GM12878 (cell line): Measurements from ENCODE around the gene CA9. TPM values are rescaled to one million over a fixed set of nuclear protein-coding genes. Genes with fewer than 3 reads are reported as not detected.
A peak's percentile ranks its signal among the peaks of the same experiment; 100 is the strongest.
"Not testable (repeated sequence)": the region's sequence is repeated elsewhere in the genome, so short reads cannot be mapped to it uniquely, and the experiment has no call there.

ENCODE experiments used
- ATAC-seq: fragments of 200-7000 bp; cut with Tn5 transposase; 3 replicates; pipeline ENCODE4 v1.9.1; 2020; ENCODE audit warnings: mild to moderate bottlenecking, moderate library complexity
- BruUV-seq: library from RNA; stranded (reverse); fragments of 400-500 nt; replicated peaks from 2 replicates; lab custom pipeline; 2021; lab: Mats Ljungman, UMichigan
- CTCF ChIA-PET: fragments of 300-600 bp; sonication (Branson Sonifier 250); formaldehyde crosslinking; extraction: SDS; loops from one replicate; lab custom pipeline; 2021; ENCODE audit warnings: inconsistent platforms; lab: Yijun Ruan, JAX
- POLR2A ChIA-PET: fragments of 350-600 bp; formaldehyde crosslinking; extraction: SDS; loops from one replicate; lab custom pipeline; 2021; ENCODE audit warnings: inconsistent platforms; lab: Charles Lee
- RAD21 ChIA-PET: fragments of 300-600 bp; sonication (Branson Sonifier 250); formaldehyde crosslinking; loops from one replicate; lab custom pipeline; 2023; ENCODE audit warnings: antibody characterized with exemption; ENCODE audit not compliant: unreplicated experiment; lab: Charles Lee
- SMC1A ChIA-PET: fragments of 300-600 bp; sonication (Branson Sonifier 250); formaldehyde crosslinking; loops from one replicate; lab custom pipeline; 2023; ENCODE audit not compliant: unreplicated experiment, uncharacterized antibody; lab: Charles Lee
- DNase-seq: peaks from one replicate; pipeline ENCODE4 v3.0.0-alpha.2; 2011; ENCODE audit warnings: low read depth, low spot score
- FAIRE-seq: peaks from 3 replicates; lab custom pipeline; 2011; peaks lifted over from hg19 to GRCh38; lab: Jason Lieb, UNC
- H2AFZ ChIP-seq: 2 replicates; pipeline ENCODE4 v1.6.0; 2011; ENCODE audit warnings: low read depth, low read length, control low read depth; ENCODE audit not compliant: control insufficient read depth
- H3K27ac ChIP-seq: 2 replicates; pipeline ENCODE4 v1.5.1; 2011; ENCODE audit warnings: control low read depth; ENCODE audit not compliant: control insufficient read depth, insufficient read depth
- H3K27me3 ChIP-seq, 2 experiments: replicated peaks in 1 of 2; 2 replicates each; pipeline versions ENCODE4 v1.6.0 to v1.6.1; 2011; ENCODE audit warnings: low read length in 1 of 2; ENCODE audit not compliant: control insufficient read depth in 2 of 2, insufficient read depth in 2 of 2
- H3K36me3 ChIP-seq, 2 experiments: 2 replicates each; pipeline ENCODE4 v1.5.1; 2011; ENCODE audit warnings: low read length in 1 of 2; ENCODE audit not compliant: control insufficient read depth in 2 of 2, insufficient read depth in 2 of 2
- H3K4me1 ChIP-seq: 2 replicates; pipeline ENCODE4 v1.6.1; 2011; ENCODE audit warnings: mild to moderate bottlenecking, low read length, moderate library complexity, mixed read lengths; ENCODE audit not compliant: control insufficient read depth, insufficient read depth
- H3K4me2 ChIP-seq: 2 replicates; pipeline ENCODE4 v1.6.0; 2011; ENCODE audit warnings: control low read depth; ENCODE audit not compliant: control insufficient read depth, insufficient read depth
- H3K4me3 ChIP-seq: fragments of 200-600 bp; sonication (generic); 2 replicates; pipeline ENCODE4 v1.5.1; 2016
- H3K79me2 ChIP-seq: 2 replicates; pipeline ENCODE4 v1.6.0; 2011; ENCODE audit warnings: low read length; ENCODE audit not compliant: control insufficient read depth, insufficient read depth
- H3K9ac ChIP-seq: 2 replicates; pipeline ENCODE4 v1.8.0; 2011; ENCODE audit warnings: low read length, control low read depth, mixed read lengths; ENCODE audit not compliant: control insufficient read depth, insufficient read depth
- H3K9me3 ChIP-seq: replicated peaks from 3 replicates; pipeline ENCODE4 v1.5.1; 2011; ENCODE audit warnings: mild to moderate bottlenecking, low read length; ENCODE audit not compliant: control insufficient read depth, insufficient read depth
- H4K20me1 ChIP-seq: 2 replicates; pipeline ENCODE4 v1.6.0; 2011; ENCODE audit not compliant: control insufficient read depth, insufficient read depth
- ATF7 ChIP-seq: fragments of 450-650 bp; IDR thresholded peaks from 2 replicates; pipeline ENCODE4 v1.6.1; 2016; ENCODE audit warnings: low read depth, mild to moderate bottlenecking
- CBFB ChIP-seq: IDR thresholded peaks from 2 replicates; pipeline ENCODE4 v1.6.1; 2016; ENCODE audit warnings: antibody characterized with exemption, low read depth
- GATAD2B ChIP-seq: fragments of 450-650 bp; conservative IDR thresholded peaks from 2 replicates; pipeline ENCODE4 v1.6.1; 2017; ENCODE audit warnings: low read depth, mild to moderate bottlenecking, moderate library complexity
- HDGF ChIP-seq: fragments of 450-650 bp; IDR thresholded peaks from 2 replicates; pipeline ENCODE4 v1.6.1; 2016; ENCODE audit warnings: antibody characterized with exemption
- LARP7 ChIP-seq: fragments of 450-650 bp; IDR thresholded peaks from 2 replicates; pipeline ENCODE4 v1.6.1; 2017; ENCODE audit warnings: mild to moderate bottlenecking
- RAD51 ChIP-seq: fragments of 450-650 bp; IDR thresholded peaks from 2 replicates; pipeline ENCODE4 v1.6.1; 2016; ENCODE audit warnings: moderate library complexity, mild to moderate bottlenecking, inconsistent platforms
- RCOR1 ChIP-seq: conservative IDR thresholded peaks from 2 replicates; pipeline ENCODE4 v1.6.1; 2012; ENCODE audit warnings: low read depth, low read length, improper control_type of control experiment
- REST ChIP-seq: IDR thresholded peaks from 2 replicates; pipeline ENCODE4 v1.6.1; 2012; ENCODE audit warnings: mild to moderate bottlenecking, low read depth, low read length
- SMARCA5 ChIP-seq: fragments of 450-650 bp; IDR thresholded peaks from 2 replicates; pipeline ENCODE4 v1.6.1; 2017; ENCODE audit warnings: mild to moderate bottlenecking
- SRF ChIP-seq, 2 experiments: IDR thresholded peaks; 2 replicates each; pipeline ENCODE4 v1.6.1; 2011; ENCODE audit warnings: low read depth in 2 of 2, low read length in 2 of 2, mild to moderate bottlenecking in 1 of 2, moderate library complexity in 1 of 2
- ZNF24 ChIP-seq: fragments of 450-650 bp; IDR thresholded peaks from 2 replicates; pipeline ENCODE4 v1.6.1; 2017; ENCODE audit warnings: antibody characterized with exemption, mild to moderate bottlenecking
- WGBS: methylation state at CpG from one replicate; pipeline ENCODE4 v1.1.6; 2016; ENCODE audit warnings: low lambda C conversion rate; ENCODE audit not compliant: insufficient replicate concordance, insufficient coverage; ENCODE audit errors: missing lambda C conversion rate; 5-methylcytosine and 5-hydroxymethylcytosine counted together
- in situ Hi-C: fragments of 300-500 bp; cut with MboI; formaldehyde crosslinking; loops from 9 replicates; pipeline ENCODE4 v1.14.3; 2018; ENCODE audit warnings: mixed read lengths
- intact Hi-C: fragments of 100-400 bp; cut with micrococcal nuclease; formaldehyde crosslinking; loops from one replicate; pipeline ENCODE4 v1.14.2; 2022; ENCODE audit not compliant: unreplicated experiment
- polyA plus RNA-seq, 11 experiments: library from polyadenylated mRNA; depleted of rRNA in 4 of 11; unstranded in 6 of 11; stranded (reverse) in 5 of 11; fragments of >200 nt; fragmentation: Nextera tagmentation in 4 of 11; fragmentation: Illumina TruSeq in 1 of 11; extraction: Ambion mirVana in 4 of 11; extraction: Trizol in 1 of 11; gene quantifications; 1 replicate in 1 of 11; 2 replicates in 10 of 11; pipeline versions ENCODE4 v1.2.1 to v1.2.3, GENCODE V29; 2011 to 2016; ENCODE audit warnings: inconsistent platforms in 2 of 11, missing spikeins in 2 of 11, low read depth in 1 of 11
- total RNA-seq, 4 experiments: library from RNA; depleted of rRNA in 3 of 4; stranded (reverse); fragments of >200 nt in 3 of 4; fragmentation: Illumina TruSeq in 1 of 4; extraction: Trizol in 1 of 4; gene quantifications; 2 replicates each; pipeline versions ENCODE4 v1.2.1 to v1.2.3, GENCODE V29; 2013 to 2021

Gene CA9
- total and polyA plus RNA-seq, 10 of the 15 experiments (the other 5 are each of a cell fraction or from before 2014, with no cell fraction given), result 0.53 to 6.6 (median 1.2) TPM

- H3K4me3 ChIP-seq, H3K79me2 ChIP-seq, FAIRE-seq, DNase-seq, H4K20me1 ChIP-seq, H3K27ac ChIP-seq, intact Hi-C loops, SMC1A ChIA-PET, BruUV-seq, in situ Hi-C loops, H3K27me3 ChIP-seq, H3K9ac ChIP-seq, ATAC-seq, POLR2A ChIA-PET, CTCF ChIA-PET, H3K9me3 ChIP-seq, H3K36me3 ChIP-seq: not testable (repeated sequence)
- RAD21 ChIA-PET, result interaction anchor here (1.0 kb wide), 1 partner anchor 23 kb away, joined by 3 read pairs; no protein-coding TSS in a partner anchor
- Histone ChIP-seq H3K4me2 (peak overlapping the region; percentile 21; the same call in 1 of the 2 replicates), H3K4me1 (peaks cover 25% of the 10 kb centered on the region), H2AFZ (peak overlapping the region; percentile 24; the same call in 1 of the 2 replicates)
- whole genome bisulfite sequencing, result 35% methylated on average over 1 of the region's 1 CpG
These were observed 34.5 kb upstream of the CA9 start for GRCh38 chr9:35639225-35639624.

- Histone ChIP-seq H3K9ac (no peak overlapping the region), H4K20me1 (no peaks in the 10 kb centered on the region), H3K27ac (no peak overlapping the region), H3K36me3 (no peaks in the 10 kb centered on the region), H3K79me2 (no peaks in the 10 kb centered on the region), H3K9me3 (no peaks in the 10 kb centered on the region)
- ChIA-PET RAD21 (interaction anchor here (1.0 kb wide), 1 partner anchor 23 kb away, joined by 3 read pairs; no protein-coding TSS in a partner anchor), SMC1A (interaction anchor here (0.8 to 1.1 kb wide), 2 partner anchors 10 to 25 kb away, joined by 3 read pairs; partner anchors contain the start of gene ARHGEF39)
- no peak for FAIRE-seq
- WGBS, result 52% methylated on average over 1 of the region's 1 CpG
- TF ChIP-seq REST (no peak), ZNF24 (no peak), GATAD2B (no peak), SRF (IDR thresholded peaks at IDR 0.05; ENCODE audit: low read depth in 2 of 2, low read length in 2 of 2) (no peak), ATF7 (no peak), HDGF (no peak), LARP7 (no peak), RAD51 (no peak), RCOR1 (no peak), SMARCA5 (no peak), CBFB (no peak)
- TF ChIP-seq, all 136 proteins: peak for 0
- in situ Hi-C loops, result no loop called here
- ATAC-seq (no peak), DNase-seq (no peak)
- Histone ChIP-seq H3K4me2 (peak overlapping the region; percentile 21; the same call in 1 of the 2 replicates), H3K27me3 (no peaks in the 10 kb centered on the region), H2AFZ (peak overlapping the region; percentile 24; the same call in 1 of the 2 replicates), H3K4me3 (no peak overlapping the region), H3K4me1 (peaks cover 24% of the 10 kb centered on the region)
- intact Hi-C loops, result no loop called here
- ChIA-PET POLR2A (no interaction called here), CTCF (interaction anchor here (0.9 to 1.0 kb wide), 2 partner anchors 40 to 99 kb away, joined by 3 read pairs; no protein-coding TSS in a partner anchor)
- no TSS peak for BruUV-seq
These were observed 34.1 kb upstream of the CA9 start for GRCh38 chr9:35639631-35640030.
